Smooth muscle cell (in vitro differentiated cells): Measurements from ENCODE around the gene KEAP1. TPM values are rescaled to one million over a fixed set of nuclear protein-coding genes. Genes with fewer than 3 reads are reported as not detected.
A peak's percentile ranks its signal among the peaks of the same experiment; 100 is the strongest.

Experiments used
- DNase-seq: peaks from one replicate; lab custom pipeline; 2025; ENCODE audit not compliant: unreplicated experiment; lab: John Stamatoyannopoulos, UW
- H2AFZ ChIP-seq: fragments of 200-600 bp; sonication (generic); 2 replicates; pipeline ENCODE4 v1.6.0; 2016; ENCODE audit warnings: antibody characterized with exemption, low read depth, mild to moderate bottlenecking
- H3F3A ChIP-seq: fragments of 200-600 bp; sonication (generic); 2 replicates; pipeline ENCODE4 v1.6.0; 2017; ENCODE audit warnings: antibody characterized with exemption, low read depth
- H3K27ac ChIP-seq: fragments of 200-600 bp; sonication (generic); 2 replicates; pipeline ENCODE4 v1.5.1; 2016; ENCODE audit warnings: low read depth, mild to moderate bottlenecking
- H3K27me3 ChIP-seq: fragments of 200-600 bp; sonication (generic); 2 replicates; pipeline ENCODE4 v1.6.1; 2016; ENCODE audit warnings: low read depth, mild to moderate bottlenecking
- H3K36me3 ChIP-seq: fragments of 200-600 bp; sonication (generic); 2 replicates; pipeline ENCODE4 v1.5.1; 2016; ENCODE audit warnings: low read depth
- H3K4me1 ChIP-seq: fragments of 200-600 bp; sonication (generic); 2 replicates; pipeline ENCODE4 v1.5.1; 2016; ENCODE audit warnings: low read depth
- H3K4me2 ChIP-seq: fragments of 200-600 bp; sonication (generic); 2 replicates; pipeline ENCODE4 v1.6.0; 2016; ENCODE audit warnings: mild to moderate bottlenecking
- H3K4me3 ChIP-seq: fragments of 200-600 bp; sonication (generic); 2 replicates; pipeline ENCODE4 v1.5.1; 2016; ENCODE audit warnings: mild to moderate bottlenecking
- H3K79me2 ChIP-seq: fragments of 200-600 bp; sonication (generic); 2 replicates; pipeline ENCODE4 v1.6.0; 2016; ENCODE audit warnings: low read depth, mild to moderate bottlenecking
- H3K9ac ChIP-seq: fragments of 200-600 bp; sonication (generic); 2 replicates; pipeline ENCODE4 v1.6.0; 2016; ENCODE audit warnings: low read depth
- H3K9me3 ChIP-seq: fragments of 200-600 bp; sonication (generic); replicated peaks from 2 replicates; pipeline ENCODE4 v1.5.1; 2016; ENCODE audit warnings: low read depth
- H4K20me1 ChIP-seq: fragments of 200-600 bp; sonication (generic); 2 replicates; pipeline ENCODE4 v1.6.0; 2016; ENCODE audit warnings: low read depth
- CTCF ChIP-seq: fragments of 200-600 bp; sonication (generic); IDR thresholded peaks from 2 replicates; pipeline ENCODE4 v1.5.1; 2017; ENCODE audit warnings: borderline replicate concordance, mild to moderate bottlenecking, antibody characterized with exemption; ENCODE audit not compliant: insufficient read depth, poor library complexity, severe bottlenecking
- WGBS: methylation state at CpG from one replicate; pipeline ENCODE4 v1.1.7; 2016; ENCODE audit warnings: low lambda C conversion rate; 5-methylcytosine and 5-hydroxymethylcytosine counted together
- polyA plus RNA-seq: library from polyadenylated mRNA; unstranded; fragments of >200 nt; fragmentation: Nextera tagmentation; extraction: Ambion mirVana; gene quantifications from 2 replicates; pipeline ENCODE4 v1.2.1, GENCODE V29; 2016
- total RNA-seq: library from RNA; depleted of rRNA; stranded (reverse); fragments of >200 nt; gene quantifications from 2 replicates; pipeline ENCODE4 v1.2.3, GENCODE V29; 2014

The KEAP1 gene
- total and polyA plus RNA-seq, 2 experiments from 2014 or later, result 24.9 to 60.4 TPM

DNA sequence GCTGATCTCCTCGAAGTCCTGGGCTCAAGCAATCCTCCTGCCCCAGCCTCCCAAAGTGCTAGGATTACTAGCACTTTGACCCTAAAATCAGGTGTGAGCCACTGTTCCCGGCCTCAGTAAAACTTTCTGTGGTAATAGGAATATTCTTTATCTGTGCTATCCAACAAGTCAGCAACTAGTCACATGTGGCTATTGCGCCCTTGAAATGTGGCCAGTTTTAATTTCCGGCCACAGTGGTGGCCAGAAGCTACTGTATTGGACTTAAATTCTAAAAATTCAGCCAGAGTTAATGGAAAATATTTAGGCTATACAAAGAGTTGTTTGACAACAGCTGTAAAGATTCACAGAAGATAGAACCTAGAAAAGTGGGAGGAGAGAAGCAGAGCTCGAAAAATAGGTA lies 30.0 kb downstream of the KEAP1 start:
- H3K4me2 ChIP-seq, result no peak overlapping the region
- WGBS, result 93% methylated on average over 5 of the region's 5 CpGs
- TF ChIP-seq CTCF, result no peak

DNA sequence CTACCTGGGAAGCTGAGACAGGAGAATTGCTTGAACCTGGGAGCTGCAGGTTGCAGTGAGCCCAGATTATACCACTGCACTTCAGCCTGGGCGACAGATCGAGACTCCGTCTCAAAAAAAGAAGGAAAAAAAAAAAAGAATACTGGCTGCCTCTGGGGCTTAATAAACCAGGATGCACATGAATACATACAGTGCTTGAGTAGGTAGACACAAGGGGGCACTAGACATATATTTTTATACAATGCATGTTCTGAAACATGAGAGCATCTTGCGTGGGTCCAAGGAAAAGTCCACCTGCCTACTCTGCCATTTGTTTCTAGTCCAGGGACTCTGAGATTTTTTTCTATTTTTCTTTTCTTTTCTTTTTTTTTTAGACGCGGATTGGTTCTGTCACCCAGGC lies 31.2 kb downstream of the KEAP1 start:
- H2AFZ ChIP-seq, result no peak overlapping the region
- peak; percentile 20 for TF ChIP-seq CTCF
- H3K4me2 ChIP-seq, result no peak overlapping the region
- H3K36me3 ChIP-seq, result no peaks in the 10 kb centered on the region
- no peaks in the 10 kb centered on the region for H3K79me2 ChIP-seq
- no peak overlapping the region for H3K9ac ChIP-seq
- no peak for DNase-seq
- no peaks in the 10 kb centered on the region for H4K20me1 ChIP-seq
- H3K9me3 ChIP-seq, result no peaks in the 10 kb centered on the region
- no peaks in the 10 kb centered on the region for H3F3A ChIP-seq
- H3K4me3 ChIP-seq, result no peak overlapping the region
- 92% methylated on average over 6 of the region's 6 CpGs for WGBS
- H3K4me1 ChIP-seq, result peaks cover 3% of the 10 kb centered on the region
- H3K27me3 ChIP-seq, result no peaks in the 10 kb centered on the region
- H3K27ac ChIP-seq, result no peak overlapping the region

More for the DNA sequence above, 30.0 kb downstream of the KEAP1 start:
- Histone ChIP-seq H4K20me1 (no peaks in the 10 kb centered on the region), H3K27me3 (no peaks in the 10 kb centered on the region), H3K9ac (no peak overlapping the region), H3F3A (no peaks in the 10 kb centered on the region), H3K4me1 (no peaks in the 10 kb centered on the region), H3K4me3 (no peak overlapping the region), H3K9me3 (no peaks in the 10 kb centered on the region), H2AFZ (no peak overlapping the region), H3K36me3 (no peaks in the 10 kb centered on the region), H3K79me2 (no peaks in the 10 kb centered on the region), H3K27ac (no peak overlapping the region)
- DNase-seq, result no peak

- Histone ChIP-seq H3K4me2 (no peak overlapping the region), H3F3A (no peaks in the 10 kb centered on the region), H3K4me3 (no peak overlapping the region), H3K4me1 (peaks cover 3% of the 10 kb centered on the region), H3K36me3 (no peaks in the 10 kb centered on the region), H4K20me1 (no peaks in the 10 kb centered on the region), H3K27me3 (no peaks in the 10 kb centered on the region), H3K9me3 (no peaks in the 10 kb centered on the region), H3K9ac (no peak overlapping the region), H3K27ac (no peak overlapping the region), H3K79me2 (no peaks in the 10 kb centered on the region), H2AFZ (no peak overlapping the region)
- DNase-seq, result no peak
- WGBS, result 90% methylated on average over 12 of the region's 12 CpGs
- TF ChIP-seq CTCF, result no peak
Measured at GRCh38 chr19:10468133-10468532, 35.0 kb downstream of the KEAP1 start.

DNA sequence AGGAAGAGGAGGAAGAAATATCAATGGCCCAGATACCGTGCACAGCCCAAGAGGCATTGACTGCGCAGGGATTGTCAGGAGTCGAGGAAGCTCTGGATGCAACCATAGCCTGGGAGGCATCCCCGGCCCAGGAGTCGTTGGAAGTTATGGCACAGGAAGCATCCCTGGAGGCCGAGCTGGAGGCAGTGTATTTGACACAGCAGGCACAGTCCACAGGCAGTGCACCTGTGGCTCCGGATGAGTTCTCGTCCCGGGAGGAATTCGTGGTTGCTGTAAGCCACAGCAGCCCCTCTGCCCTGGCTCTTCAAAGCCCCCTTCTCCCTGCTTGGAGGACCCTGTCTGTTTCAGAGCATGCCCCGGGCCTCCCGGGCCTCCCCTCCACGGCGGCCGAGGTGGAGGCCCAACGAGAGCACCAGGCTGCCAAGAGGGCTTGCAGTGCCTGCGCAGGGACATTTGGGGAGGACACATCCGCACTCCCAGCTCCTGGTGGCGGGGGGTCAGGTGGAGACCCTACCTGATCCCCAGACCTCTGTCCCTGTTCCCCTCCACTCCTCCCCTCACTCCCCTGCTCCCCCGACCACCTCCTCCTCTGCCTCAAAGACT lies 36.0 kb downstream of the KEAP1 start:
- TF ChIP-seq CTCF, result no peak
- no peak overlapping the region for H3K27ac ChIP-seq
- no peak for DNase-seq
- no peaks in the 10 kb centered on the region for H3F3A ChIP-seq
- H3K36me3 ChIP-seq, result no peaks in the 10 kb centered on the region
- peaks cover 3% of the 10 kb centered on the region for H3K4me1 ChIP-seq
- no peak overlapping the region for H2AFZ ChIP-seq
- no peaks in the 10 kb centered on the region for H3K79me2 ChIP-seq
- H3K9me3 ChIP-seq, result no peaks in the 10 kb centered on the region
- 92% methylated on average over 19 of the region's 20 CpGs for WGBS
- no peaks in the 10 kb centered on the region for H4K20me1 ChIP-seq
- no peak overlapping the region for H3K4me3 ChIP-seq
- H3K9ac ChIP-seq, result no peak overlapping the region
- no peaks in the 10 kb centered on the region for H3K27me3 ChIP-seq
- H3K4me2 ChIP-seq, result no peak overlapping the region
